GM12878 (cell line): Measurements from ENCODE around the gene PRR7. TPM values are rescaled to one million over a fixed set of nuclear protein-coding genes. Genes with fewer than 3 reads are reported as not detected.

ENCODE experiments used
- ATAC-seq: fragments of 200-7000 bp; cut with Tn5 transposase; 3 replicates; pipeline ENCODE4 v1.9.1; 2020; ENCODE audit warnings: mild to moderate bottlenecking, moderate library complexity
- BruUV-seq: library from RNA; stranded (reverse); fragments of 400-500 nt; replicated peaks from 2 replicates; lab custom pipeline; 2021; lab: Mats Ljungman, UMichigan
- CTCF ChIA-PET: fragments of 300-600 bp; sonication (Branson Sonifier 250); formaldehyde crosslinking; extraction: SDS; loops from one replicate; lab custom pipeline; 2021; ENCODE audit warnings: inconsistent platforms; lab: Yijun Ruan, JAX
- POLR2A ChIA-PET: fragments of 350-600 bp; formaldehyde crosslinking; extraction: SDS; loops from one replicate; lab custom pipeline; 2021; ENCODE audit warnings: inconsistent platforms; lab: Charles Lee
- RAD21 ChIA-PET: fragments of 300-600 bp; sonication (Branson Sonifier 250); formaldehyde crosslinking; loops from one replicate; lab custom pipeline; 2023; ENCODE audit warnings: antibody characterized with exemption; ENCODE audit not compliant: unreplicated experiment; lab: Charles Lee
- SMC1A ChIA-PET: fragments of 300-600 bp; sonication (Branson Sonifier 250); formaldehyde crosslinking; loops from one replicate; lab custom pipeline; 2023; ENCODE audit not compliant: unreplicated experiment, uncharacterized antibody; lab: Charles Lee
- DNase-seq: peaks from one replicate; pipeline ENCODE4 v3.0.0-alpha.2; 2011; ENCODE audit warnings: low read depth, low spot score
- FAIRE-seq: peaks from 3 replicates; lab custom pipeline; 2011; peaks lifted over from hg19 to GRCh38; lab: Jason Lieb, UNC
- H2AFZ ChIP-seq: 2 replicates; pipeline ENCODE4 v1.6.0; 2011; ENCODE audit warnings: low read depth, low read length, control low read depth; ENCODE audit not compliant: control insufficient read depth
- H3K27ac ChIP-seq: 2 replicates; pipeline ENCODE4 v1.5.1; 2011; ENCODE audit warnings: control low read depth; ENCODE audit not compliant: control insufficient read depth, insufficient read depth
- H3K27me3 ChIP-seq, 2 experiments: replicated peaks in 1 of 2; 2 replicates each; pipeline versions ENCODE4 v1.6.0 to v1.6.1; 2011; ENCODE audit warnings: low read length in 1 of 2; ENCODE audit not compliant: control insufficient read depth in 2 of 2, insufficient read depth in 2 of 2
- H3K36me3 ChIP-seq, 2 experiments: 2 replicates each; pipeline ENCODE4 v1.5.1; 2011; ENCODE audit warnings: low read length in 1 of 2; ENCODE audit not compliant: control insufficient read depth in 2 of 2, insufficient read depth in 2 of 2
- H3K4me1 ChIP-seq: 2 replicates; pipeline ENCODE4 v1.6.1; 2011; ENCODE audit warnings: mild to moderate bottlenecking, low read length, moderate library complexity, mixed read lengths; ENCODE audit not compliant: control insufficient read depth, insufficient read depth
- H3K4me2 ChIP-seq: 2 replicates; pipeline ENCODE4 v1.6.0; 2011; ENCODE audit warnings: control low read depth; ENCODE audit not compliant: control insufficient read depth, insufficient read depth
- H3K4me3 ChIP-seq: fragments of 200-600 bp; sonication (generic); 2 replicates; pipeline ENCODE4 v1.5.1; 2016
- H3K79me2 ChIP-seq: 2 replicates; pipeline ENCODE4 v1.6.0; 2011; ENCODE audit warnings: low read length; ENCODE audit not compliant: control insufficient read depth, insufficient read depth
- H3K9ac ChIP-seq: 2 replicates; pipeline ENCODE4 v1.8.0; 2011; ENCODE audit warnings: low read length, control low read depth, mixed read lengths; ENCODE audit not compliant: control insufficient read depth, insufficient read depth
- H3K9me3 ChIP-seq: replicated peaks from 3 replicates; pipeline ENCODE4 v1.5.1; 2011; ENCODE audit warnings: mild to moderate bottlenecking, low read length; ENCODE audit not compliant: control insufficient read depth, insufficient read depth
- H4K20me1 ChIP-seq: 2 replicates; pipeline ENCODE4 v1.6.0; 2011; ENCODE audit not compliant: control insufficient read depth, insufficient read depth
- CBX5 ChIP-seq: sonication (generic); IDR thresholded peaks from 2 replicates; pipeline ENCODE4 v1.6.1; 2016; ENCODE audit warnings: low read depth, moderate library complexity, mild to moderate bottlenecking, inconsistent platforms
- GATAD2B ChIP-seq: fragments of 450-650 bp; conservative IDR thresholded peaks from 2 replicates; pipeline ENCODE4 v1.6.1; 2017; ENCODE audit warnings: low read depth, mild to moderate bottlenecking, moderate library complexity
- KDM1A ChIP-seq: fragments of 200-600 bp; sonication (generic); IDR thresholded peaks from 2 replicates; pipeline ENCODE4 v1.6.1; 2016; ENCODE audit warnings: borderline replicate concordance
- RUNX3 ChIP-seq: IDR thresholded peaks from 2 replicates; pipeline ENCODE4 v1.6.1; 2012; ENCODE audit warnings: low read length, inconsistent platforms
- SIN3A ChIP-seq: IDR thresholded peaks from 2 replicates; pipeline ENCODE4 v1.6.1; 2012; ENCODE audit warnings: low read depth, low read length, improper control_type of control experiment
- SKIL ChIP-seq: fragments of 450-650 bp; IDR thresholded peaks from 2 replicates; pipeline ENCODE4 v1.6.1; 2017; ENCODE audit warnings: mild to moderate bottlenecking, low read depth, inconsistent platforms; ENCODE audit not compliant: poor library complexity, severe bottlenecking
- YBX1 ChIP-seq: fragments of 450-650 bp; IDR thresholded peaks from 2 replicates; pipeline ENCODE4 v1.6.1; 2016; ENCODE audit warnings: antibody characterized with exemption
- ZBED1 ChIP-seq: IDR thresholded peaks from 2 replicates; pipeline ENCODE4 v1.6.1; 2016; ENCODE audit warnings: borderline replicate concordance
- ZBTB40 ChIP-seq: fragments of 450-650 bp; IDR thresholded peaks from 2 replicates; pipeline ENCODE4 v1.6.1; 2016; ENCODE audit warnings: mild to moderate bottlenecking, moderate library complexity, borderline replicate concordance
- ZZZ3 ChIP-seq: IDR thresholded peaks from 2 replicates; pipeline ENCODE4 v1.6.1; 2011; ENCODE audit warnings: low read depth; ENCODE audit not compliant: control insufficient read depth, insufficient read length
- WGBS: methylation state at CpG from one replicate; pipeline ENCODE4 v1.1.6; 2016; ENCODE audit warnings: low lambda C conversion rate; ENCODE audit not compliant: insufficient replicate concordance, insufficient coverage; ENCODE audit errors: missing lambda C conversion rate; 5-methylcytosine and 5-hydroxymethylcytosine counted together
- in situ Hi-C: fragments of 300-500 bp; cut with MboI; formaldehyde crosslinking; loops from 9 replicates; pipeline ENCODE4 v1.14.3; 2018; ENCODE audit warnings: mixed read lengths
- intact Hi-C: fragments of 100-400 bp; cut with micrococcal nuclease; formaldehyde crosslinking; loops from one replicate; pipeline ENCODE4 v1.14.2; 2022; ENCODE audit not compliant: unreplicated experiment
- polyA plus RNA-seq, 11 experiments: library from polyadenylated mRNA; depleted of rRNA in 4 of 11; unstranded in 6 of 11; stranded (reverse) in 5 of 11; fragments of >200 nt; fragmentation: Nextera tagmentation in 4 of 11; fragmentation: Illumina TruSeq in 1 of 11; extraction: Ambion mirVana in 4 of 11; extraction: Trizol in 1 of 11; gene quantifications; 1 replicate in 1 of 11; 2 replicates in 10 of 11; pipeline versions ENCODE4 v1.2.1 to v1.2.3, GENCODE V29; 2011 to 2016; ENCODE audit warnings: inconsistent platforms in 2 of 11, missing spikeins in 2 of 11, low read depth in 1 of 11
- total RNA-seq, 4 experiments: library from RNA; depleted of rRNA in 3 of 4; stranded (reverse); fragments of >200 nt in 3 of 4; fragmentation: Illumina TruSeq in 1 of 4; extraction: Trizol in 1 of 4; gene quantifications; 2 replicates each; pipeline versions ENCODE4 v1.2.1 to v1.2.3, GENCODE V29; 2013 to 2021
- TF ChIP-seq, protein P1 (sequence below): fragments of 450-650 bp; IDR thresholded peaks from 2 replicates; pipeline ENCODE4 v1.6.1; 2018; ENCODE audit warnings: borderline replicate concordance, mild to moderate bottlenecking; ENCODE audit not compliant: partially characterized antibody
- TF ChIP-seq, protein P2 (sequence below): fragments of 450-650 bp; IDR thresholded peaks from 2 replicates; pipeline ENCODE4 v1.6.1; 2017; ENCODE audit warnings: low read depth, mild to moderate bottlenecking, moderate library complexity

PRR7 gene
- total and polyA plus RNA-seq, 10 of the 15 experiments (the other 5 are each of a cell fraction or from before 2014, with no cell fraction given) = 0.09 to 18.8 (median 4.6) TPM; not detected in 2

GRCh38 chr5:177477701-177478477, 31.3 kb downstream of the PRR7 start:
- no peak overlapping the region for H3K9ac ChIP-seq
- no peak for ATAC-seq
- H3K4me3 ChIP-seq = no peak overlapping the region
- H3K4me2 ChIP-seq = no peak overlapping the region
- CTCF ChIA-PET = interaction anchor here (0.8 to 2.5 kb wide), 8 partner anchors 17 to 107 kb away, joined by 3 to 13 read pairs (median 4); partner anchors contain the start of gene PDLIM7
- peaks cover 21% of the 10 kb centered on the region for H3K4me1 ChIP-seq
- no peak for DNase-seq
- SMC1A ChIA-PET = interaction anchor here (0.8 to 1.2 kb wide), 4 partner anchors 10 to 24 kb away, joined by 3 to 4 read pairs (median 3); partner anchors contain the start of gene PDLIM7
- FAIRE-seq = no peak
- RAD21 ChIA-PET = interaction anchor here (1.4 kb wide), 1 partner anchor 16 kb away, joined by 3 read pairs; no protein-coding TSS in a partner anchor
- intact Hi-C loops (no loop called here), in situ Hi-C loops (no loop called here)
- no peaks in the 10 kb centered on the region for H3K9me3 ChIP-seq
- no TSS peak for BruUV-seq
- no peak overlapping the region for H2AFZ ChIP-seq
- POLR2A ChIA-PET = interaction anchor here (1.7 kb wide), 1 partner anchor 19 kb away, joined by 6 read pairs; the partner anchor contains the start of gene PDLIM7
- H3K36me3 ChIP-seq = no peaks in the 10 kb centered on the region; a peak in 1 of 4 replicates
- WGBS = 78% methylated on average over 12 of the region's 13 CpGs
- no peaks in the 10 kb centered on the region for H3K79me2 ChIP-seq
- no peaks in the 10 kb centered on the region for H3K27me3 ChIP-seq
- H3K27ac ChIP-seq = no peak overlapping the region
- H4K20me1 ChIP-seq = no peaks in the 10 kb centered on the region
- TF ChIP-seq YBX1 (no peak), SIN3A (no peak), ZBED1 (no peak), KDM1A (no peak), GATAD2B (no peak), CBX5 (no peak), SKIL (no peak), ZZZ3 (no peak), RUNX3 (no peak), ZBTB40 (no peak)
- TF ChIP-seq, protein P1, sequence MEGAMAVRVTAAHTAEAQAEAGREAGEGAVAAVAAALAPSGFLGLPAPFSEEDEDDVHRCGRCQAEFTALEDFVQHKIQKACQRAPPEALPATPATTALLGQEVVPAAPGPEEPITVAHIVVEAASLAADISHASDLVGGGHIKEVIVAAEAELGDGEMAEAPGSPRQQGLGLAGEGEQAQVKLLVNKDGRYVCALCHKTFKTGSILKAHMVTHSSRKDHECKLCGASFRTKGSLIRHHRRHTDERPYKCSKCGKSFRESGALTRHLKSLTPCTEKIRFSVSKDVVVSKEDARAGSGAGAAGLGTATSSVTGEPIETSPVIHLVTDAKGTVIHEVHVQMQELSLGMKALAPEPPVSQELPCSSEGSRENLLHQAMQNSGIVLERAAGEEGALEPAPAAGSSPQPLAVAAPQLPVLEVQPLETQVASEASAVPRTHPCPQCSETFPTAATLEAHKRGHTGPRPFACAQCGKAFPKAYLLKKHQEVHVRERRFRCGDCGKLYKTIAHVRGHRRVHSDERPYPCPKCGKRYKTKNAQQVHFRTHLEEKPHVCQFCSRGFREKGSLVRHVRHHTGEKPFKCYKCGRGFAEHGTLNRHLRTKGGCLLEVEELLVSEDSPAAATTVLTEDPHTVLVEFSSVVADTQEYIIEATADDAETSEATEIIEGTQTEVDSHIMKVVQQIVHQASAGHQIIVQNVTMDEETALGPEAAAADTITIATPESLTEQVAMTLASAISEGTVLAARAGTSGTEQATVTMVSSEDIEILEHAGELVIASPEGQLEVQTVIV = no peak
- TF ChIP-seq, protein P2, sequence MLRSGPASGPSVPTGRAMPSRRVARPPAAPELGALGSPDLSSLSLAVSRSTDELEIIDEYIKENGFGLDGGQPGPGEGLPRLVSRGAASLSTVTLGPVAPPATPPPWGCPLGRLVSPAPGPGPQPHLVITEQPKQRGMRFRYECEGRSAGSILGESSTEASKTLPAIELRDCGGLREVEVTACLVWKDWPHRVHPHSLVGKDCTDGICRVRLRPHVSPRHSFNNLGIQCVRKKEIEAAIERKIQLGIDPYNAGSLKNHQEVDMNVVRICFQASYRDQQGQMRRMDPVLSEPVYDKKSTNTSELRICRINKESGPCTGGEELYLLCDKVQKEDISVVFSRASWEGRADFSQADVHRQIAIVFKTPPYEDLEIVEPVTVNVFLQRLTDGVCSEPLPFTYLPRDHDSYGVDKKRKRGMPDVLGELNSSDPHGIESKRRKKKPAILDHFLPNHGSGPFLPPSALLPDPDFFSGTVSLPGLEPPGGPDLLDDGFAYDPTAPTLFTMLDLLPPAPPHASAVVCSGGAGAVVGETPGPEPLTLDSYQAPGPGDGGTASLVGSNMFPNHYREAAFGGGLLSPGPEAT = no peak
